Inflammatory macrophage treated with lipopolysaccharide for 4 hours (primary cell): ENCODE results near the gene CST7.

Source experiments
- DNase-seq: peaks from one replicate; pipeline ENCODE4 v3.0.0-alpha.2; 2020

Gene CST7

GRCh38 chr20:24951536-24952083, 2.5 kb downstream of the CST7 start:
- DNase-seq: no peak

- no peak for DNase-seq
These were observed 3.5 kb downstream of the CST7 start for GRCh38 chr20:24952376-24953208.

GRCh38 chr20:24953209-24953575, 4.1 kb downstream of the CST7 start:
- no peak for DNase-seq

GRCh38 chr20:24953621-24954133, 4.6 kb downstream of the CST7 start:
- no peak for DNase-seq

- DNase-seq: no peak
These were observed 5.1 kb downstream of the CST7 start for GRCh38 chr20:24954151-24954550.

GRCh38 chr20:24954566-24954965, 5.5 kb downstream of the CST7 start:
- DNase-seq: peak; percentile 40

- no peak for DNase-seq
These were observed 6.0 kb downstream of the CST7 start for GRCh38 chr20:24955045-24955444.

- DNase-seq: no peak
These were observed 7.2 kb downstream of the CST7 start for GRCh38 chr20:24956001-24956841.

GRCh38 chr20:24957326-24958016, 8.4 kb downstream of the CST7 start:
- DNase-seq: no peak

GRCh38 chr20:24958506-24959385, 9.7 kb downstream of the CST7 start:
- no peak for DNase-seq

- DNase-seq: no peak
These were observed 10.7 kb downstream of the CST7 start for GRCh38 chr20:24959591-24960301.

- DNase-seq: no peak
These were observed 11.3 kb downstream of the CST7 start for GRCh38 chr20:24960302-24960801.

- DNase-seq: no peak
These were observed 11.8 kb downstream of the CST7 start for GRCh38 chr20:24960861-24961260.

- DNase-seq: no peak
These were observed 12.5 kb downstream of the CST7 start for GRCh38 chr20:24961384-24962181.

- no peak for DNase-seq
These were observed 13.1 kb downstream of the CST7 start for GRCh38 chr20:24962182-24962492.

- no peak for DNase-seq
These were observed 13.4 kb downstream of the CST7 start for GRCh38 chr20:24962510-24962909.

GRCh38 chr20:24963672-24964505, 14.8 kb downstream of the CST7 start:
- DNase-seq: no peak

- DNase-seq: no peak
These were observed 15.4 kb downstream of the CST7 start for GRCh38 chr20:24964506-24964840.
